Endothelial cell of umbilical vein (primary cell): Measurements from ENCODE around the gene LDLRAD4.

ENCODE experiments used
- CTCF ChIP-seq, 2 donors: IDR thresholded peaks; 1 replicate in 1 of 2; 2 replicates in 1 of 2; pipeline ENCODE4 v1.5.1; 2011; ENCODE audit warnings: low read length in 2 of 2, mild to moderate bottlenecking in 2 of 2, moderate library complexity in 2 of 2, control low read depth in 1 of 2, inconsistent platforms in 1 of 2, low read depth in 1 of 2; ENCODE audit not compliant: insufficient read depth in 1 of 2; ENCODE audit errors: extremely low read depth in 1 of 2
- EZH2 ChIP-seq: IDR thresholded peaks from 2 replicates; pipeline ENCODE4 v1.6.1; 2012; ENCODE audit warnings: borderline replicate concordance, low read depth, mild to moderate bottlenecking, moderate library complexity, low read length, inconsistent platforms; ENCODE audit not compliant: severe bottlenecking
- FOS ChIP-seq: IDR thresholded peaks from 2 replicates; pipeline ENCODE4 v1.6.1; 2011; ENCODE audit warnings: mild to moderate bottlenecking, low read length, moderate library complexity, borderline replicate concordance; ENCODE audit not compliant: insufficient read depth
- JUN ChIP-seq: IDR thresholded peaks from 2 replicates; pipeline ENCODE4 v1.6.1; 2011; ENCODE audit warnings: borderline replicate concordance, low read depth; ENCODE audit not compliant: insufficient read length, insufficient read depth
- MAX ChIP-seq: IDR thresholded peaks from 2 replicates; pipeline ENCODE4 v1.6.1; 2011; ENCODE audit not compliant: insufficient read depth, insufficient read length
- MYC ChIP-seq: IDR thresholded peaks from one replicate; pipeline ENCODE4 v1.6.1; 2011; ENCODE audit warnings: mild to moderate bottlenecking, low read depth, low read length
- POLR2A ChIP-seq: IDR thresholded peaks from 2 replicates; pipeline ENCODE4 v1.6.1; 2012; ENCODE audit warnings: low read depth, mild to moderate bottlenecking, control low read depth, low read length
- POLR2AphosphoS5 ChIP-seq: IDR thresholded peaks from 2 replicates; pipeline ENCODE4 v1.6.1; 2012; ENCODE audit warnings: low read depth, mild to moderate bottlenecking, control low read depth, low read length, moderate library complexity; ENCODE audit not compliant: insufficient read depth

GRCh38 chr18:13616041-13616440 lies 397.5 kb downstream of the LDLRAD4 start:
- TF ChIP-seq POLR2A (no peak), CTCF (IDR thresholded peaks at IDR 0.05; ENCODE audit: extremely low read depth in 1 of 2, insufficient read depth in 1 of 2, low read depth in 1 of 2, low read length in 2 of 2) (no peak), FOS (no peak), EZH2 (no peak), MAX (no peak), POLR2AphosphoS5 (no peak), JUN (no peak), MYC (no peak)
